GM18909 (cell line): Measurements from ENCODE around the gene TMEM30B.

ENCODE experiments used
- ATAC-seq: cut with Tn5 transposase; IDR thresholded peaks from one replicate; pipeline ENCODE4 v1.9.1; 2021; ENCODE audit warnings: mild to moderate bottlenecking; ENCODE audit not compliant: unreplicated experiment, poor library complexity

The TMEM30B gene

GRCh38 chr14:61300754-61301153 is 19.6 kb upstream of the TMEM30B start:
- ATAC-seq: no peak

GRCh38 chr14:61300209-61300608 is 19.1 kb upstream of the TMEM30B start:
- no peak for ATAC-seq

GRCh38 chr14:61298824-61299223 is 17.7 kb upstream of the TMEM30B start:
- ATAC-seq: no peak

GRCh38 chr14:61297581-61297980 is 16.4 kb upstream of the TMEM30B start:
- ATAC-seq: no peak

GRCh38 chr14:61296719-61297502 is 15.8 kb upstream of the TMEM30B start:
- ATAC-seq: no peak

GRCh38 chr14:61296151-61296550 is 15.0 kb upstream of the TMEM30B start:
- ATAC-seq: no peak

GRCh38 chr14:61290701-61291100 is 9.6 kb upstream of the TMEM30B start:
- ATAC-seq: no peak

- no peak for ATAC-seq
These were observed 7.6 kb upstream of the TMEM30B start for GRCh38 chr14:61288720-61289119.

GRCh38 chr14:61288228-61288627 is 7.1 kb upstream of the TMEM30B start:
- no peak for ATAC-seq

GRCh38 chr14:61287196-61287595 is 6.1 kb upstream of the TMEM30B start:
- ATAC-seq: no peak

GRCh38 chr14:61285364-61285763 is 4.2 kb upstream of the TMEM30B start:
- ATAC-seq: no peak

GRCh38 chr14:61284001-61284400 is 2.9 kb upstream of the TMEM30B start:
- ATAC-seq: no peak

- ATAC-seq: no peak
These were observed 1.6 kb upstream of the TMEM30B start for GRCh38 chr14:61282746-61283145.

GRCh38 chr14:61281948-61282275 is 774 bp upstream of the TMEM30B start:
- no peak for ATAC-seq

GRCh38 chr14:61280526-61281185 is 482 bp downstream of the TMEM30B start:
- no peak for ATAC-seq

GRCh38 chr14:61280092-61280525 is 1.0 kb downstream of the TMEM30B start:
- ATAC-seq: no peak

- ATAC-seq: no peak
These were observed 2.1 kb downstream of the TMEM30B start for GRCh38 chr14:61279082-61279481.

- no peak for ATAC-seq
These were observed 3.4 kb downstream of the TMEM30B start for GRCh38 chr14:61277784-61278183.

GRCh38 chr14:61277232-61277631 is 3.9 kb downstream of the TMEM30B start:
- ATAC-seq: no peak

GRCh38 chr14:61271552-61271951 is 9.6 kb downstream of the TMEM30B start:
- ATAC-seq: no peak

GRCh38 chr14:61270714-61271113 is 10.4 kb downstream of the TMEM30B start:
- no peak for ATAC-seq
